HG03108 (cell line): Measurements from ENCODE around the gene CDH22.

Experiments used
- ATAC-seq: cut with Tn5 transposase; IDR thresholded peaks from one replicate; pipeline ENCODE4 v1.9.1; 2021; ENCODE audit warnings: moderate library complexity; ENCODE audit not compliant: unreplicated experiment

Gene CDH22

GRCh38 chr20:46343348-46343974 lies 35.2 kb upstream of the CDH22 start:
- no peak for ATAC-seq

DNA sequence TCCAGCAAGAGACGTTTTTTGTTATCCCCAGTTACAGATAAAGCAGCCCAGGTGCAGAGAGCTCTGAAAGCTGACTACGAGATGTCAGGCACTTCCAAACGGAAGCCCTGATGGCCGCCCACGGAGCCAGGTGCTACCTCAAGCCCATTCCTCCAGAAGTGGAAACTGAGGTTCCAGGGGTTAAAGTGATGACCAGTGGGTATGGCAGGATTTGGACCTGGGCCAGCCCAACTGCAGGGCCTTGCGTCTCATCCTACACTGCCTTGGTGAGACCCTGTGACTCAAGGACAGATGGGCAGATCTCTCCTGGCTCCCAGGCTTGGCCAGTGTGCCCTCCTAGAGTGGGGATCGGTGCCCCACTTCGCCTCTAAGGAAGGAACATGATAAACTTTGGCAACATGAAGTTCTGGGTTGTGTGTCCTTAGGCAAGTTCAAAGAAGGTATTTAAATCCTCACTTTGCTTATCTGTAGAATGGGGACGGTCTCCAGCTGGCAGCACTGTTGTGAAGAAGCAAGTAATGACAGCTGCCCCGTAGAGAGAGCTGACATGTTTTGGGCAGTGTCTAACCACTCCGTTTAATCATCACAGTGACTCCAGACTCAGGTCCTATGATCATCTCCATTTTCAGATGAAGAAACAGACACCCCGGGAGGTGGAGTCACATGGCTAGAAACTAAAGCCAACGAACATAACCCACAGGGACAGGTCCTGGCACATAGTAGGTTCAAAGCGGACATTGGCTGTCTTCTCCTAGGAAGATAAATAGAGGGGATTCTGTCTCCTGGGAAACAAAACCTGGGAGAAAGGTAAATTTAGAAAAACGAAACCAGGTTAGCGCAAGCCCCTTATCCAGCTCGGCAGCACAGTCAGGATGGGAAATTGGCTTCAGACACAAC lies 34.4 kb upstream of the CDH22 start:
- ATAC-seq: no peak

GRCh38 chr20:46342010-46342378 lies 33.7 kb upstream of the CDH22 start:
- no peak for ATAC-seq

GRCh38 chr20:46341074-46342009 lies 33.0 kb upstream of the CDH22 start:
- ATAC-seq: no peak

DNA sequence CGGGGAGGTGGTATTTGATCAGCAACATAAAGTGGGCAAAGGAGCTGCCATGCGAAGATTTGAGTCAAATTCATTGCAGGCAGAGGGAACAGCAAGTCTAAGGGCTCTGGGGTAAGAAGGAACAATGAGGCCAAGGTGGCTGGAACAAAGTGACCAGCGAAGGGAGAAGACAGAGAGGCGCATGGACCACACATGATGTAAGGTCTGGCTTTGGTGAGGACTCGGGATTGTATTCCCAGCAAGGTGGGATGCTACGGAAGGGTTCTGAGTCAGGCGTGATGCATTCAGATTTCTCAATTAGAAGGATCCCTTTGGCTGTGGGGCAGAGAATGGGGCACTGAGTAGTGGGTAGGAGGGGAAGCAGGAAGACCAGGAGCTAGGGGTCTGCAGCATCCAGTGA lies 30.7 kb upstream of the CDH22 start:
- no peak for ATAC-seq

DNA sequence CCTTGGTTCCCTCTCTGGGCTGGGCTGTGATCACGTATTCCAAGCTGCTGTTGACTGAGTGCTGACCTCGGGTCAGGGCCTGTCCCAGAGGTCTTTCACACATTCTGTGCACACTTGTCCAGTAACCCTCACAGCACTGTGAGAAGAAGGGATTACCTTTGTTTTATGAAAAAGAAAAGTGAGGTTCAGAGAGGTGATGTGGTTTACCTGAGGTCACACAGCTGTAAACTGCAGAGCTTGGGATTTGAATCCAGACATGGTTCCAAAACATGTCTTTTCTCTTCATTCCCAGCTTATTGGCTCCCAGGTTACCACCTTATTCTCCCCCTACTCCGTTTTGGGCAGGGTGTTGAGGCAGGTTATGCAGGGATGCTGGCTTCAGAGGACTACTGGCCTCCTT lies 28.4 kb upstream of the CDH22 start:
- ATAC-seq: no peak

GRCh38 chr20:46334303-46334904 lies 26.1 kb upstream of the CDH22 start:
- ATAC-seq: no peak

- ATAC-seq: no peak
These were observed 25.1 kb upstream of the CDH22 start for GRCh38 chr20:46333161-46333991.

- ATAC-seq: no peak
These were observed 24.3 kb upstream of the CDH22 start for GRCh38 chr20:46332373-46333160.

DNA sequence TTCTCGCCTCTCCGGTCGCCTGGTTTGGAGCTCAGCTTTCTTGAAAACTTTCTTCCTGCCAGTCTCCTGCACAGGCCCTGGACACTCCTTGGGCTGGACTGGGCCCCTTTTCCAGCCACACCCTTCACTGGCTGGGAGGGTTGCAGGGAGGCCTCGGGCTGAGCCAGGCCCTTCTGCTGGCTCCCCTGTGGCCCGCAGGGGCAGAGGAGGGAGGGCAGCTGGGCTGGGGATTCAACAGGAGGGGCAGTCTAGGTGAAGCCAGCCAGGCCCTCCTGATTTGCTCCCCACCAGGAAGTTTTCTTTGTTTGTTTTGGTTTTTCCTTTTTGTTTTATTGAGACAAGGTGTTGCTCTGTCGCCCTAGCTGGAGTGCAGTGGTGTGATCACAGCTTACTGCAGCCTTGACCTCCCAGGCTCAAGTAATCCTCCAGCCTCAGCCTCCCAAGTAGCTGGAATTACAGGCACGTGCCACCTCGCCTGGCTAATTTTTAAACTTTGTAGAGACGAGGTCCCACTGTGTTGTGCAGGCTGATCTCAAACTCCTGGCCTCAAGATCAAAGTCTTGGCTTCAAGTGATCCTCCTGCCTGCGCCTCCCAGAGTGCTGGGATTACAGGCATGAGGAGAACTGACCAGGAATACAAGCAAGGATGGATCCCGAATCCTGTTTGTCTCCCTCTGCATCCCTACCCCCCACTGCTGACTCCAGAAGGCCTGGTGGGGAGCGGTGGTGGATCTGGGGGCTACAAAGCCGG lies 23.5 kb upstream of the CDH22 start:
- ATAC-seq: no peak

DNA sequence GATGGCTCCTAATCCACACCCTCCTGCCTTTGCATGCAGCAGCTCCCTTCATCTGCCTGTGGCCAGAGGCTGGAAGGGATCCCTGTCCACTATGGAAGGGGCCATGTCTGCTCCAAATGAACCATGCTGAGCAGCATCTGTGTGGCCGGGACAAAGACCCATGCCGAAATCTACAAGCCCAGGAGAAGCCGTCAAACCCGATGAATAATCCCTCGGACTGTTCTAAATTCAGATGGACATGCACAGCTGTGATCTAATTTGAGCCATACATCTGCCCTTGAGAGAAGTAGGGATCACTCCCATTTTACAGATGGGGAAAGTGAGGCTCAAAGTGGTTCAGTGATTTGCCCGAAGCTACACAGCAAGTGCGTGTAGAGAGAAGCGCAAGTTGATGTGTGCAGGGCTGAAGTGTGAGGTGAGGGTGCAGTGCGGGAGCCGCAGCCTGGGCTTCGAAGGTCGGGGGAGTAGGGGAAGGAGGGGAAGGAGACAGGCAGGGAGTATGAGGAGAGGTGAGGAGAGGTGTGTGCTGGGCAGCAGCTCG lies 22.6 kb upstream of the CDH22 start:
- ATAC-seq: no peak

- no peak for ATAC-seq
These were observed 21.9 kb upstream of the CDH22 start for GRCh38 chr20:46330072-46330763.

GRCh38 chr20:46328200-46328882 lies 20.0 kb upstream of the CDH22 start:
- ATAC-seq: no peak

GRCh38 chr20:46327557-46327956 lies 19.3 kb upstream of the CDH22 start:
- ATAC-seq: no peak

DNA sequence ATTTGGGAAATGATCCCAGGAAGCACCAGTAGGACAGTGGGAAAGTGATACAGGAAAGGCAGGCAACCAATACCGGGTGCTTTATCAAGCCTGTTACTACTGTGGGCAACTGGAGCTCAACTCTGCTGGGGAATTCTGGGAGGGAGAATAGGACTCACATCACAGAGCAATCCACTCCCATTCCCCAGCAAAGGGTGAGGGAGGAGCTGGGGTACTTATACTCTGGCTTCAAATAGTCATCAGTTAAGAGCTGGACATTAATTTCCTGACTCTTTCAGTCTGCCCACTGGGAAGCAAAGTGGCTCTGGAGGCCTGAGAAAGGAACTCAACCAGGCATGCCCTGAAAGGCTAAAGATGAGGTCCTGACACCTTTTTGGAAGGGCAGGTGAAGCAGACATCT lies 17.5 kb upstream of the CDH22 start:
- no peak for ATAC-seq

DNA sequence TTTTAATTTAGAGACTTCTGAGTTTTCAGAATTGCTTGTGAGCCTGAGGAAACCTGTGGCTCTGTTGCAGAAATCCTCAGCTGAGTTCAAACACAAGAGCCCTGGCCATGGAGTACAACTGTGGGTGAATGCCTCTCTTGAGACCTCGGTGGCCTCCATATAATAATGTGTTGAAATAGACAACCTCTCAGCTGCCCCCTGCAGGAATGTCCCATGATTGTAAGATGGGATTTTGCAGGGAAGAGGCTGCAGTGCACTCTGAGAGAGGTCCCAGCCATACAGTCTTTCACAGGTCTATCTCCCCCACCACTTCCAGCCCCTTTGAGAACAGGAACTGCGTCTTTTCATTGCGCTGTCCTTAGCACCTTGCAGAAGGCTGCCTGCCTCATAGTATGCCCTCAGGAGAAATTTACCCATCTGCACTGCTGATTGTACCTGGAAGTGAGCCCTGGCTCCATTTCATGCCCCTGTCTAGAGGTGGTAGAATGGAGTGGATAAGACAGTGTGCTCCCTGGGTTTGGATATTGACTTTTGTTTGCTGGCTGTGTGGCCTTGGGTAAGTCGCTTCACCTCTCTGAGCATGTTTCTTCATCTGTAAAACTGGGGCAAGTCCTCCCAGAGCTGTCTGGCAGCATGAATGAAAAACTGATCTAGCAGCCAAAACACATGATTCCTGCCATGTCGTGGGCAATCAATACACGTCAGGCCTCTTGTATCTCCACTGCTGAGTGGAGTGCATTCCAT lies 16.8 kb upstream of the CDH22 start:
- ATAC-seq: no peak

DNA sequence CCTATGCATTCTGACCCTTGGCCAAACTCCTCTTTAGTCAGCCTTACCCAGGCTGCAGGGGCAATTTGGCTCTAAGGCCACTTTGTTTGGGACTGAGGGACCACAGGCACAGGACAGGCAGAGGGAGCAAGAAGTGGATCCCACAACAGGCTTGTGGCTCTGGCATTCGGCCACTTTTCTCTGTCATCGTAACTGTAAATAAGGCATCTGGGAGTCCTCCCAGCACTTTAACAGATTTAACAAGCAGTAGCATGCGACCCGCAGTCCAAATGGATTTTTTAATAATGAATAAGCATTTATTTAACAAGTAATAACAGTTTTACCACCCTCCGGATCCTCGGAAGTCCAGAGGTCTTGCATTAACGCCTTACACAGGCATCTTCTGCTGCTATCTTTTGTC lies 16.1 kb upstream of the CDH22 start:
- no peak for ATAC-seq
